Epithelial cell of esophagus (primary cell): Measurements from ENCODE around the gene PARVG.

Experiments used
- DNase-seq: peaks from one replicate; pipeline ENCODE4 v3.0.0; 2010; ENCODE audit warnings: low read depth
- H3K4me3 ChIP-seq: 2 replicates; pipeline ENCODE4 v1.5.1; 2011; ENCODE audit warnings: mild to moderate bottlenecking, low read length, control low read depth
- TF ChIP-seq, protein P1 (sequence below): IDR thresholded peaks from 2 replicates; pipeline ENCODE4 v1.5.1; 2011; ENCODE audit warnings: low read depth, mild to moderate bottlenecking, low read length, control low read depth, inconsistent platforms; ENCODE audit not compliant: insufficient read depth; ENCODE audit errors: missing control alignments

Gene PARVG, protein sequence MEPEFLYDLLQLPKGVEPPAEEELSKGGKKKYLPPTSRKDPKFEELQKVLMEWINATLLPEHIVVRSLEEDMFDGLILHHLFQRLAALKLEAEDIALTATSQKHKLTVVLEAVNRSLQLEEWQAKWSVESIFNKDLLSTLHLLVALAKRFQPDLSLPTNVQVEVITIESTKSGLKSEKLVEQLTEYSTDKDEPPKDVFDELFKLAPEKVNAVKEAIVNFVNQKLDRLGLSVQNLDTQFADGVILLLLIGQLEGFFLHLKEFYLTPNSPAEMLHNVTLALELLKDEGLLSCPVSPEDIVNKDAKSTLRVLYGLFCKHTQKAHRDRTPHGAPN

DNA sequence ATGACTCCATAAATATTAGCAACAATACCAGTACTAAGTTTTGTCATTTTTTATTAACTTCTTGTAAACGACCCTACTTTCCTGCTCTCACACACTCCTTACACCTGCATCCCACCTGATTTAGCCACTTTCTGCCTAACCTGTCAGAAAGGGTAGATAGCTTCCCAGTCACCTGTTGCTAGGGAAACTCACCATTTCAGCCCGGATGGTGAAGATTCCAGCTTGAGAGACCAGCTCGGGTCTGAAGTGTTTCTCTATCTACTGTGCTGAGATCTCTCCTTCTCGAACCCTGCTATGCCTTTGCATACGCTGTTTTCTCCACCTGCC lies at the start of gene PARVG:
Gene PARVG (plus strand): TSS at position 220 of the 327 bp plus-strand sequence. CDS start 2,405 bp downstream, outside the sequence.
- peak; percentile 36 for DNase-seq
- H3K4me3 ChIP-seq = no peak within 1 kb of the TSS
- TF ChIP-seq, protein P1, sequence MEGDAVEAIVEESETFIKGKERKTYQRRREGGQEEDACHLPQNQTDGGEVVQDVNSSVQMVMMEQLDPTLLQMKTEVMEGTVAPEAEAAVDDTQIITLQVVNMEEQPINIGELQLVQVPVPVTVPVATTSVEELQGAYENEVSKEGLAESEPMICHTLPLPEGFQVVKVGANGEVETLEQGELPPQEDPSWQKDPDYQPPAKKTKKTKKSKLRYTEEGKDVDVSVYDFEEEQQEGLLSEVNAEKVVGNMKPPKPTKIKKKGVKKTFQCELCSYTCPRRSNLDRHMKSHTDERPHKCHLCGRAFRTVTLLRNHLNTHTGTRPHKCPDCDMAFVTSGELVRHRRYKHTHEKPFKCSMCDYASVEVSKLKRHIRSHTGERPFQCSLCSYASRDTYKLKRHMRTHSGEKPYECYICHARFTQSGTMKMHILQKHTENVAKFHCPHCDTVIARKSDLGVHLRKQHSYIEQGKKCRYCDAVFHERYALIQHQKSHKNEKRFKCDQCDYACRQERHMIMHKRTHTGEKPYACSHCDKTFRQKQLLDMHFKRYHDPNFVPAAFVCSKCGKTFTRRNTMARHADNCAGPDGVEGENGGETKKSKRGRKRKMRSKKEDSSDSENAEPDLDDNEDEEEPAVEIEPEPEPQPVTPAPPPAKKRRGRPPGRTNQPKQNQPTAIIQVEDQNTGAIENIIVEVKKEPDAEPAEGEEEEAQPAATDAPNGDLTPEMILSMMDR = no peak

DNA sequence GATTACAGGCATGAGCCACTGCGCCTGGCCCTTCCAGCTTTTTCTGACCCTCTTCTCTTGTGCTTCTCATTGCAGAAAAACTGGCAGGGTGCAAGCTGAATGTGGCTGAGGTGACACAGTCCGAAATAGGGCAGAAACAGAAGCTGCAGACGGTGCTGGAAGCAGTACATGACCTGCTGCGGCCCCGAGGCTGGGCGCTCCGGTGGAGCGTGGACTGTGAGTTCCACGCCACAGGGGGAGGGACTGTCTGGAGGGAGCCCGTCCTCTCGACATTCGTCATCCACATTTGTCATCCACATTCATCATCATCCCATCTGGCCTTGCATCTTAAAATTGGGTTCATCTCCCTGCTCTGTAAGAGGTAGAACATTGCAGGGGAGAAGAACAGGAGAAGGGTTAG lies 49.3 kb upstream of the PARVG start:
- H3K4me3 ChIP-seq = no peak overlapping the region
- DNase-seq = no peak
- TF ChIP-seq, protein P1 = no peak

DNA sequence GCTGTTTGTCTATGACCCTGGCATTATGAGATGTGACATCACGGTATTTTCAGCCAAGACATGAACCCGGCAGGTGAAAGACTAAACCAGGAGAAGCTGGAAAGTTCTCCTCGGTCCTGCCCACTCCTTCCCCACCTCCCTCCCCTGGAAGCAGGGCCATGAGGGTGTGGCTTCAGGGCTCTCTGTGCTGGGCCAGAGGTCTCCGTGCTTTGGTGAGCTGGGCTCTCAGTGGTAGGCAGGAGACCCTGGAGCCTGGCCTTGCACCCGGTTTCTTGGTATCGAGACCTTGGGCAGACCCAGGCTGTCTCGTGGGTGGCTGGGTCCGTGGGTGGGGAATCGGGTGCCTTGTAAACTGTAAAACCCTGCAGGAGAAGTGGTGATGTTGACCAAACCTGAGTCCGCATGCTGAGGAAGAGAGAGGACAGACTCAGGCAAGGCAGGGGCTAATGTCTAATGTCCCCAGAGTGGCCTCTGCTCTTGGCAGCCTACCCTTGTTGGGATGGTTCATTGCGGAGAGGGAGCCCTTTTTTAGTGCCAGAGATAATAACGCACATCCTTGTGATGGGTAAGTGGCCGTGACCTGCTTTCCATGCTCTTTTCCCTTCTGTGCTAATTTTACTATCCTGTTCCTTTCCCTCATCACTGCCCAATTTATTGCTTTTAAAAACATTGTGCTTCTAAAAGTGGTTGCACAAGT lies 48.6 kb upstream of the PARVG start:
- no peak for DNase-seq
- no peak overlapping the region for H3K4me3 ChIP-seq
- TF ChIP-seq, protein P1 = no peak

DNA sequence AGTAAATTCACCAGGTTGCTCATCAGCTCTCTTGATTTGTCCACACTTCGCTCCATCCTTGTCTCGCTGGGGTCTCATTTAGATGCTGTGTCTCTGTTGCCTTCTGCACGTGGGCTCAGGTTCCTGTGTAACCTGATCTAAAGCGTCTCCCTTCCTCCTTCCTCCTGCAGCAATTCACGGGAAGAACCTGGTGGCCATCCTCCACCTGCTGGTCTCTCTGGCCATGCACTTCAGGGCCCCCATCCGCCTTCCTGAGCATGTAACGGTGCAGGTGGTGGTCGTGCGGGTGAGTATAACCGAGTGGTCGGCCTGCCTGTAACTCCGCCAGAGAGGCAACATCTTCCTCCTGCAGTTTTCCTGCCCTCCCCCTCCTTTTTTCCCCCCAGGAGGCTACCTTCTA lies 48.0 kb upstream of the PARVG start:
- no peak overlapping the region for H3K4me3 ChIP-seq
- DNase-seq = no peak
- TF ChIP-seq, protein P1 = no peak

DNA sequence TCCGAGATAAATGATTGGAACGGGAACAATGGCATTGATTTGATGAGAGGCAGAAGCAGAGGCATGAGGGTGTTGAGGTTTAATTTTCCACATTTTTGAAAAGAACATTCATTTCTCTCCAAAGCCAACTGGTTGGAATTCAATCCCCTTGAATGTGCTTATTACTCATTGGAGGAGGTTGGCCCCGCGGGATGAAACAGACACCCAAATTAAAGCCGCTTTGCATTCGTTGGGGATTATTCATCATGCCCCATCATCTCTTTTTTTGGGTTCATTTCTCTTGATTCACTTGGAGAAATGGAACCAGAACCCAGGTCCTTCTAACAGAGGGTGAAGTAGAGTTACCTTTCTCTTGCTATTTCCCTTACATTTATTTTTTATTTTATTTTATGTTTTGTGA lies 47.6 kb upstream of the PARVG start:
- H3K4me3 ChIP-seq = no peak overlapping the region
- TF ChIP-seq, protein P1 = no peak
- no peak for DNase-seq

DNA sequence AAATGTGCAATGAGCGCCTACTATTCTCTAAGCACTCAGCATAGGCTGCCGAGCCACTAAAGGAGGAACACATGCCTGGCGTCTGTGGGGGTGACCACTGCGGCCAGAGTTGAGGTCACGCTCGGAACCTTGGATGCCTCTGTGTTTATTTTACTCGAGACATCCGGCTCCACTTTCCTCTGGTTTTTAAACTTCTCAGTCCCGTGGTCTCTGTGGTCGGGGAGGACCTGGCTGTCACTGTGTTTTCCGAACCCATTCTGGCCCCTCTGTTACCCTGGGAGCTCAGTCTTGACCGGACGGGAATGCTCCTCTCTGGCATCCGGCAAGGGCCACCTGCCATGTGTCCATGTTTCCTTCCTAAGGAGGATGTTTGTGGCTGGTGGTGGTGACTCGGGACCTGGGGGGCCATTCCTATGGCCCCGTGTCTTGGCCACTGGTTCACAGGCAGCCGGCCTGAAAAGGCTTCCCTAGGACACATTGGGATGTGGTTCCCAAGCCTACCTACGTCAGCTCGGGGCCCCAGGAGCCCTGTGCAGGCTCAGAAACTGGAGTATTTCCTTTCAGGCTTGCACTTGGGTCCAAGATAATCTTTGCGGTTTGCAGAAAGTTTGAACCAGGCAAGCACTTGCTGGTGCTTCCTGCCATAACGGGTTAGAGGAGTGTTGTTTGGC lies 46.7 kb upstream of the PARVG start:
- no peak overlapping the region for H3K4me3 ChIP-seq
- TF ChIP-seq, protein P1 = no peak
- no peak for DNase-seq
